ENCODE measurements around the gene TLCD3B.

GRCh38 chr16:29993903-29994599, 37.0 kb downstream of the TLCD3B start:
- TF ChIP-seq POLR2A (IDR thresholded peaks at IDR 0.05) (no peak), CTCF (IDR thresholded peaks at IDR 0.05) (no peak), EP300 (IDR thresholded peaks at IDR 0.05) (no peak)
